LHCN-M2 (cell line): ENCODE results near the gene NFS1. TPM values are rescaled to one million over a fixed set of nuclear protein-coding genes. Genes with fewer than 3 reads are reported as not detected.

Experiments
- total RNA-seq: library from RNA; depleted of rRNA; stranded (reverse); fragments of >200 nt; gene quantifications from 2 replicates; pipeline ENCODE4 v1.2.3, GENCODE V29; 2014; rRNA removed

NFS1 gene
- total RNA-seq, 1 experiment from 2014 or later: 32.4 TPM

Other genes with a start within 250 kb of the NFS1 start
- 50.3 and 64.0 TPM in 2 replicates for gene CEP250, start 243.8 kb downstream of the NFS1 start, total RNA-seq
- gene C20orf173, start 169.7 kb downstream of the NFS1 start, total RNA-seq: not detected in 2 replicates
- 239 and 270 TPM in 2 replicates for gene ERGIC3, start 157.3 kb downstream of the NFS1 start, total RNA-seq
- 12.6 and 13.7 TPM in 2 replicates for gene SPAG4, start 83.5 kb downstream of the NFS1 start, total RNA-seq
- gene CPNE1, start 34.5 kb downstream of the NFS1 start, total RNA-seq: 148 and 168 TPM in 2 replicates
- 45.7 and 46.2 TPM in 2 replicates for gene RBM12, start 34.5 kb downstream of the NFS1 start, total RNA-seq
- gene ROMO1, start 53 bp upstream of the NFS1 start, total RNA-seq: 277 and 325 TPM in 2 replicates
- gene RBM39, start 42.9 kb upstream of the NFS1 start, total RNA-seq: 195 and 210 TPM in 2 replicates
- gene PHF20, start 72.7 kb upstream of the NFS1 start, total RNA-seq: 22.0 and 22.7 TPM in 2 replicates